ACC112 (cell line): ENCODE measurements around the gene KIAA1671.
A peak's percentile ranks its signal among the peaks of the same experiment; 100 is the strongest.

Experiments used
- H2AFZ ChIP-seq: fragments of 200-600 bp; sonication (generic); one replicate; pipeline ENCODE4 v1.6.0; 2017; ENCODE audit warnings: antibody characterized with exemption, low read length; ENCODE audit not compliant: unreplicated experiment
- H3K27ac ChIP-seq: fragments of 200-600 bp; sonication (generic); 2 replicates; pipeline ENCODE4 v1.5.1; 2014; ENCODE audit warnings: low read depth, mild to moderate bottlenecking, antibody characterized with exemption, low read length, moderate library complexity
- H3K27me3 ChIP-seq: fragments of 200-600 bp; sonication (generic); 2 replicates; pipeline ENCODE4 v1.6.1; 2014; ENCODE audit warnings: mild to moderate bottlenecking, antibody characterized with exemption, low read length, moderate library complexity, mixed read lengths; ENCODE audit not compliant: insufficient read depth
- H3K36me3 ChIP-seq: fragments of 200-600 bp; sonication (generic); 2 replicates; pipeline ENCODE4 v1.6.1; 2016; ENCODE audit warnings: mild to moderate bottlenecking, antibody characterized with exemption, low read length, moderate library complexity, mixed read lengths; ENCODE audit not compliant: insufficient read depth
- H3K4me1 ChIP-seq: fragments of 200-600 bp; sonication (generic); one replicate; pipeline ENCODE4 v1.6.1; 2016; ENCODE audit warnings: low read length, mixed read lengths; ENCODE audit not compliant: insufficient read depth, unreplicated experiment, control insufficient read depth
- H3K4me3 ChIP-seq: fragments of 200-600 bp; sonication (generic); 2 replicates; pipeline ENCODE4 v1.5.1; 2014; ENCODE audit warnings: mild to moderate bottlenecking, low read depth, low read length
- H3K79me2 ChIP-seq: fragments of 200-600 bp; sonication (generic); one replicate; pipeline ENCODE4 v1.6.0; 2016; ENCODE audit warnings: low read length; ENCODE audit not compliant: control insufficient read depth, unreplicated experiment, insufficient read depth

Gene KIAA1671

DNA sequence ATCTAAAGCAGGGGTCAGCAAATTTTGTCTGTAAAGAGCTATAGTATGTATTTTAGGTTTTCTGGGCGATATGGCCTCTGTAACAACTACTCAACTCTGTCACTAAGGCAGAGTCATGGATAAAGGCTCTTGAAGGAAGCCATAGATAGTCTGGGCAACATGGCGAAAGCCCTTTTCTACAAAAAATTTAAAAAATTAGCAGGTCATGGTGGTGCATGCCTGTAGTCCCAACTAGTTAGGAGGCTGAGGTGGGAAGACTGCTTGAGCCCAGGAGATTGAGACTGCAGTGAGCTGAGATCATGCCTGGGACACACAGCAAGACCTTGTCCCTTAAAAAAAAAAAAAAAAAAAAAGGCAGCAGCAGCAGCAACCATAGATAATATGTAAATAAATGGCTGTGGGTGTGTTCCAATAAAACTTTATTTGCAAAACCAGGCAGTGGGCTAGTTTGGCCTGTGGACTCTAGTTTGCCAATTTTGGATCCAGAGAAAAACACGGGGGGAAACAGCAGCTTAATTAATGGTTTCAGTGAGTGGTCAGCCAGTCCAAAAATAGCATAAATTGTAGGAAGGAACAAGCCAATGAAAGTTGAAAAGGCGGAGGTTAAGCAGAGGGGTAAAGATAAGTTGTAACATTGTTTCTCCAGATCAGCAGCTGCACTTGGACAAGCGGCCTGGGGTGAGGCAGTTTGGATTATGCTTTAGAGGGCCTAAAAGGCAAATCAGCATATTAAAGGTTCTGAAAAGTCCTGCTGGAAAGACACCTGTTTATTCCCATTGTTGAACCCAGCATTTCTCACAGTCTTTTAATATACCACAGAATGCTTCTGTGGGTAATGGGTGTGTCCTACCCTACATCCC is 62.6 kb downstream of the KIAA1671 start:
- Histone ChIP-seq H3K27ac (no peak overlapping the region), H3K4me1 (peaks cover 12% of the 10 kb centered on the region), H3K79me2 (no peaks in the 10 kb centered on the region), H3K4me3 (no peak overlapping the region), H3K27me3 (no peaks in the 10 kb centered on the region), H3K36me3 (no peaks in the 10 kb centered on the region), H2AFZ (no peak overlapping the region)

GRCh38 chr22:25016311-25016710 is 63.8 kb downstream of the KIAA1671 start:
- H2AFZ ChIP-seq, result no peak overlapping the region
- H3K4me3 ChIP-seq, result no peak overlapping the region
- H3K36me3 ChIP-seq, result no peaks in the 10 kb centered on the region
- peaks cover 12% of the 10 kb centered on the region for H3K4me1 ChIP-seq
- no peaks in the 10 kb centered on the region for H3K27me3 ChIP-seq
- no peaks in the 10 kb centered on the region for H3K79me2 ChIP-seq
- H3K27ac ChIP-seq, result no peak overlapping the region

DNA sequence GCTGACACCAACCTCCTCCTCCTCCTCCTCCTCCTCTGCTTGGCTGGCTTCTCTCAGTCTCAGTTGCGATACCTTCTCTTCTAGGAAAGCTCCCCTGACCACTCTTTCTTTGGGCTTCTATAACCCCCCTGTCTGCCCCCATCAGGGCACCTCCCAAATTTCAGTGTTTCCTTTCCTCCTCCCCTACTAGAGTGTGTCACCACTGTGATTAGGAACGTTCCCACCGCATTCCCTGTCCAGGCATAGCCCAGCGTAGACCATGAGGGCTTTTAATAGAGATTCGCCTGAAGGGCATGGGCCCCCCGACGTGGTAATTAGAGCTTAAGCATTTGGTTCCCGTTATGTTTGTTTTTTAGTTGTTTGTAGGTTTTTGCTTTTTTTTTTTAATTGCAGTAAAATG is 65.5 kb downstream of the KIAA1671 start:
- Histone ChIP-seq H3K4me1 (peaks cover 11% of the 10 kb centered on the region), H3K27me3 (no peaks in the 10 kb centered on the region), H2AFZ (no peak overlapping the region), H3K4me3 (no peak overlapping the region), H3K36me3 (no peaks in the 10 kb centered on the region), H3K79me2 (no peaks in the 10 kb centered on the region), H3K27ac (no peak overlapping the region)

GRCh38 chr22:25019427-25020184 is 67.1 kb downstream of the KIAA1671 start:
- no peaks in the 10 kb centered on the region for H3K36me3 ChIP-seq
- no peak overlapping the region for H3K27ac ChIP-seq
- H3K27me3 ChIP-seq, result no peaks in the 10 kb centered on the region
- H3K79me2 ChIP-seq, result no peaks in the 10 kb centered on the region
- H3K4me1 ChIP-seq, result no peaks in the 10 kb centered on the region
- H2AFZ ChIP-seq, result no peak overlapping the region
- H3K4me3 ChIP-seq, result no peak overlapping the region

- Histone ChIP-seq H2AFZ (no peak overlapping the region), H3K79me2 (no peaks in the 10 kb centered on the region), H3K27me3 (no peaks in the 10 kb centered on the region), H3K27ac (no peak overlapping the region), H3K4me1 (peaks cover 8% of the 10 kb centered on the region), H3K36me3 (no peaks in the 10 kb centered on the region), H3K4me3 (no peak overlapping the region)
These were observed 68.9 kb downstream of the KIAA1671 start for GRCh38 chr22:25021409-25021808.

DNA sequence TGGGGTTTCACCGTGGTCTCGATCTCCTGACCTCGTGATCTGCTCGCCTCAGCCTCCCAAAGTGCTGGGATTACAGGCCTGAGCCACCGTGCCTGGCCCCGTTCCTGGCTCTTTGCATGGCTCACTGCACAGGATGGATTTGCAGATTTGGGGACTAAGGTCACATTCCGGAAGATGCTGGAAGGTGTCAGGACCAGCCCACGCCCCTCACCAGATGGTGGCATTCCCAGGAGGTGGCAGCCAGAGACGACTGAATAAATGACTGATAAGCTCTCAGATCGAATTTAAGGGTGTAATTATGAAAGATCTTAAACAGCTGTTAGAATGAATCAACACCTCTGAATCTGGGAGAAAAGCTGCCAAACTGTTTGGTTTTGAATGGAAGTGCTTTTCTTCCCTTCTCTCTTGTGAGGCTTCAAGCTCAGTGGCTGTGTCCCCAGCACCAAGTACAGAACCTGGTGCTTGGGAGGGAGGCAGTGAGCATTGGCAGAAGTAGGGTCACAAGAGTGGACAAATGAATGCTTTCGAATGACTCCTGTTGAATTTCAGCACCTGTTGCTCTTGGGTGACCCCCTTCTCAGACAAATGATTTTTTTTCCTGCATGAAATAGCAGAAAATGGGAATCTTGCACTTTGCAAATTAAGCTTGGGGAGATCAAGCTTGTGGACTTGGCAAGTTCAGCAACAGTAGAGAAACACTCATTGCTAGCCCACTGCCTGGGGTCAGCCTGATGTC is 69.6 kb downstream of the KIAA1671 start:
- no peaks in the 10 kb centered on the region for H3K79me2 ChIP-seq
- H3K4me3 ChIP-seq, result no peak overlapping the region
- no peaks in the 10 kb centered on the region for H3K27me3 ChIP-seq
- H3K36me3 ChIP-seq, result no peaks in the 10 kb centered on the region
- no peak overlapping the region for H3K27ac ChIP-seq
- H2AFZ ChIP-seq, result no peak overlapping the region
- peaks cover 15% of the 10 kb centered on the region for H3K4me1 ChIP-seq

DNA sequence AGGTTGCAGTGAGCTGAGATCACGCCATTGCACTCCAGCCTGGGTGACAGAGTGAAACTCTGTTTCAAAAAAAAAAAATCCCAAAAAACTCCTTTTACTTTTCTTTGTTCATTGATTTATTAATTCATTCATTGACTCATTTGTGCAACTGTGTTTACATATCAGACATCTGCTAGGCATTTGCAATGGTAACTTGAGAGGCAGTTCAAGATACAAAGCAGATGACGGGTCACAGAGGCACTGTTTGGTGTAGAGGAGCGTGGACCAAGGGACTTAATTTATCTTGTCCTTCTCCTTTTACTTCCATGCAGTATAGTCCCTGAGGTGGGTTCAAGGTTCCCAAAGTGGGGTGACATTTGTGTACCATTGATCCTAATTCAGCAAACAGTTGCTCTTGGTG is 71.4 kb downstream of the KIAA1671 start:
- H3K27ac ChIP-seq, result no peak overlapping the region

GRCh38 chr22:25024895-25025294 is 72.4 kb downstream of the KIAA1671 start:
- H3K27me3 ChIP-seq, result no peaks in the 10 kb centered on the region
- H3K27ac ChIP-seq, result no peak overlapping the region
- peaks cover 17% of the 10 kb centered on the region for H3K4me1 ChIP-seq
- H3K79me2 ChIP-seq, result no peaks in the 10 kb centered on the region
- H2AFZ ChIP-seq, result no peak overlapping the region
- no peaks in the 10 kb centered on the region for H3K36me3 ChIP-seq
- no peak overlapping the region for H3K4me3 ChIP-seq

More for the DNA sequence above, 71.4 kb downstream of the KIAA1671 start:
- no peaks in the 10 kb centered on the region for H3K36me3 ChIP-seq
- H3K79me2 ChIP-seq, result no peaks in the 10 kb centered on the region
- no peaks in the 10 kb centered on the region for H3K27me3 ChIP-seq
- no peak overlapping the region for H2AFZ ChIP-seq
- H3K4me3 ChIP-seq, result no peak overlapping the region
- H3K4me1 ChIP-seq, result peaks cover 17% of the 10 kb centered on the region

- no peaks in the 10 kb centered on the region for H3K36me3 ChIP-seq
- H3K79me2 ChIP-seq, result no peaks in the 10 kb centered on the region
- no peaks in the 10 kb centered on the region for H3K27me3 ChIP-seq
- peak overlapping the region; percentile 48 for H2AFZ ChIP-seq
- no peak overlapping the region for H3K4me3 ChIP-seq
- peaks cover 17% of the 10 kb centered on the region for H3K4me1 ChIP-seq
- peak overlapping the region; percentile 80 for H3K27ac ChIP-seq
These were observed 73.2 kb downstream of the KIAA1671 start for GRCh38 chr22:25025491-25026400.
